GM23338 (cell line): Measurements from ENCODE around the gene MAP2K3. TPM values are rescaled to one million over a fixed set of nuclear protein-coding genes. Genes with fewer than 3 reads are reported as not detected.
A peak's percentile ranks its signal among the peaks of the same experiment; 100 is the strongest.

Experiments used
- ATAC-seq: fragments of 200-7000 bp; cut with Tn5 transposase; 3 replicates; pipeline ENCODE4 v1.9.1; 2020
- DNase-seq: peaks from one replicate; pipeline ENCODE4 v3.0.0-alpha.2; 2015; ENCODE audit warnings: low spot score
- H2AFZ ChIP-seq: fragments of 200-600 bp; sonication (generic); 2 replicates; pipeline ENCODE4 v1.8.0; 2016; ENCODE audit warnings: antibody characterized with exemption, mild to moderate bottlenecking, moderate library complexity
- H3F3A ChIP-seq: fragments of 200-600 bp; sonication (generic); replicated peaks from 2 replicates; pipeline ENCODE4 v1.8.0; 2017; ENCODE audit warnings: antibody characterized with exemption, mixed run types, low read depth
- H3K27ac ChIP-seq: fragments of 200-600 bp; sonication (generic); 2 replicates; pipeline ENCODE4 v1.6.1; 2016; ENCODE audit warnings: low read depth
- H3K27me3 ChIP-seq: fragments of 200-600 bp; sonication (generic); 2 replicates; pipeline ENCODE4 v1.8.0; 2016; ENCODE audit warnings: mild to moderate bottlenecking, mixed run types, moderate library complexity; ENCODE audit not compliant: insufficient read depth
- H3K36me3 ChIP-seq: fragments of 200-600 bp; sonication (generic); 2 replicates; pipeline ENCODE4 v1.8.0; 2016; ENCODE audit warnings: mild to moderate bottlenecking; ENCODE audit not compliant: insufficient read depth
- H3K4me1 ChIP-seq: fragments of 200-600 bp; sonication (generic); 2 replicates; pipeline ENCODE4 v1.8.0; 2016; ENCODE audit warnings: mild to moderate bottlenecking, moderate library complexity; ENCODE audit not compliant: insufficient read depth
- H3K4me2 ChIP-seq: fragments of 200-600 bp; sonication (generic); 2 replicates; pipeline ENCODE4 v1.7.1; 2017; ENCODE audit warnings: mixed run types
- H3K4me3 ChIP-seq: fragments of 200-600 bp; sonication (generic); 2 replicates; pipeline ENCODE4 v1.6.1; 2016; ENCODE audit warnings: mixed run types
- H3K79me2 ChIP-seq: fragments of 200-600 bp; sonication (generic); replicated peaks from 2 replicates; pipeline ENCODE4 v1.8.0; 2017; ENCODE audit warnings: mild to moderate bottlenecking; ENCODE audit not compliant: insufficient read depth
- H3K9me2 ChIP-seq: fragments of 200-600 bp; sonication (generic); 2 replicates; pipeline ENCODE4 v1.8.0; 2017; ENCODE audit not compliant: insufficient read depth
- H4K20me1 ChIP-seq: fragments of 200-600 bp; sonication (generic); replicated peaks from 2 replicates; pipeline ENCODE4 v1.8.0; 2017; ENCODE audit warnings: mild to moderate bottlenecking; ENCODE audit not compliant: insufficient read depth
- H3K27ac Mint-ChIP-seq: 2 replicates; pipeline ENCODE4 v1.8.0; 2020; ENCODE audit warnings: inconsistent platforms, mild to moderate bottlenecking, moderate library complexity, mixed read lengths
- H3K27me3 Mint-ChIP-seq: 3 replicates; pipeline ENCODE4 v1.8.0; 2022; ENCODE audit warnings: low read depth, mild to moderate bottlenecking, moderate library complexity, mixed read lengths, inconsistent platforms; ENCODE audit not compliant: insufficient read depth, poor library complexity
- H3K36me3 Mint-ChIP-seq: 3 replicates; pipeline ENCODE4 v1.8.0; 2021; ENCODE audit warnings: low read depth, mild to moderate bottlenecking, inconsistent platforms, moderate library complexity, mixed read lengths
- H3K4me1 Mint-ChIP-seq: 3 replicates; pipeline ENCODE4 v1.8.0; 2020; ENCODE audit warnings: mild to moderate bottlenecking, inconsistent platforms, mixed read lengths
- H3K4me3 Mint-ChIP-seq: 3 replicates; pipeline ENCODE4 v1.8.0; 2021; ENCODE audit warnings: moderate library complexity, mild to moderate bottlenecking, inconsistent platforms, mixed read lengths
- H3K9me3 Mint-ChIP-seq: 3 replicates; pipeline ENCODE4 v1.8.0; 2020; ENCODE audit warnings: moderate library complexity, mild to moderate bottlenecking, inconsistent platforms, mixed read lengths
- EZH2phosphoT487 ChIP-seq: fragments of 200-600 bp; sonication (generic); IDR thresholded peaks from one replicate; pipeline ENCODE4 v1.8.1; 2018; ENCODE audit warnings: antibody characterized with exemption; ENCODE audit not compliant: unreplicated experiment
- JUNB ChIP-seq: IDR thresholded peaks from one replicate; pipeline ENCODE4 v1.6.1; 2016; ENCODE audit warnings: antibody characterized with exemption; ENCODE audit not compliant: unreplicated experiment
- NANOG ChIP-seq: IDR thresholded peaks from 2 replicates; pipeline ENCODE4 v1.6.1; 2016; ENCODE audit warnings: antibody characterized with exemption, borderline replicate concordance
- ZNF114 ChIP-seq: fragments of 250-450 bp; sonication (Bioruptor Pico); IDR thresholded peaks from 2 replicates; pipeline ENCODE4 v1.5.0; 2020; ENCODE audit warnings: mild to moderate bottlenecking, moderate library complexity
- polyA plus RNA-seq: library from polyadenylated mRNA; unstranded; fragments of >200 nt; fragmentation: Nextera tagmentation; extraction: Ambion mirVana; gene quantifications from 2 replicates; pipeline ENCODE4 v1.2.1, GENCODE V29; 2016
- total RNA-seq: library from RNA; depleted of rRNA; stranded (reverse); fragments of >200 nt; shearing (Covaris generic); gene quantifications from 2 replicates; pipeline ENCODE4 v1.2.3, GENCODE V29; 2014
- TF ChIP-seq, protein P1 (sequence below): fragments of 250-450 bp; sonication (Bioruptor Pico); IDR thresholded peaks from 2 replicates; pipeline ENCODE4 v1.5.0; 2020; ENCODE audit warnings: mild to moderate bottlenecking, moderate library complexity
- TF ChIP-seq, protein P2 (sequence below), 2 experiments: fragments of 200-600 bp in 1 of 2; sonication (generic) in 1 of 2; conservative IDR thresholded peaks; 2 replicates each; pipeline versions ENCODE4 v1.5.1 to v1.6.1; 2016 to 2017; ENCODE audit warnings: antibody characterized with exemption in 2 of 2, low read depth in 2 of 2, mild to moderate bottlenecking in 2 of 2, moderate library complexity in 1 of 2

The MAP2K3 gene
- total and polyA plus RNA-seq, 2 experiments from 2014 or later: 28.5 to 31.7 TPM

GRCh38 chr17:21289175-21289901, 4.8 kb downstream of the MAP2K3 start:
- no peak overlapping the region for H2AFZ ChIP-seq
- Mint-ChIP-seq H3K4me3 (no peak overlapping the region), H3K4me1 (peaks cover 17% of the 10 kb centered on the region), H3K27ac (no peak overlapping the region), H3K27me3 (peaks cover 18% of the 10 kb centered on the region), H3K36me3 (peaks cover 11% of the 10 kb centered on the region), H3K9me3 (peaks cover 36% of the 10 kb centered on the region)
- no peaks in the 10 kb centered on the region; the same call in 1 of the 2 replicates for H3K36me3 ChIP-seq
- no peaks in the 10 kb centered on the region for H3K9me2 ChIP-seq
- ATAC-seq (no peak), DNase-seq (no peak)
- peaks cover 10% of the 10 kb centered on the region for H3K4me1 ChIP-seq
- H3K4me2 ChIP-seq: no peak overlapping the region
- H4K20me1 ChIP-seq: peaks cover 10% of the 10 kb centered on the region
- no peak overlapping the region for H3K27ac ChIP-seq
- H3K4me3 ChIP-seq: no peak overlapping the region
- no peaks in the 10 kb centered on the region for H3K27me3 ChIP-seq
- TF ChIP-seq ZNF114: no peak
- TF ChIP-seq EZH2phosphoT487: no peak
- no peak for TF ChIP-seq JUNB
- TF ChIP-seq, protein P1, sequence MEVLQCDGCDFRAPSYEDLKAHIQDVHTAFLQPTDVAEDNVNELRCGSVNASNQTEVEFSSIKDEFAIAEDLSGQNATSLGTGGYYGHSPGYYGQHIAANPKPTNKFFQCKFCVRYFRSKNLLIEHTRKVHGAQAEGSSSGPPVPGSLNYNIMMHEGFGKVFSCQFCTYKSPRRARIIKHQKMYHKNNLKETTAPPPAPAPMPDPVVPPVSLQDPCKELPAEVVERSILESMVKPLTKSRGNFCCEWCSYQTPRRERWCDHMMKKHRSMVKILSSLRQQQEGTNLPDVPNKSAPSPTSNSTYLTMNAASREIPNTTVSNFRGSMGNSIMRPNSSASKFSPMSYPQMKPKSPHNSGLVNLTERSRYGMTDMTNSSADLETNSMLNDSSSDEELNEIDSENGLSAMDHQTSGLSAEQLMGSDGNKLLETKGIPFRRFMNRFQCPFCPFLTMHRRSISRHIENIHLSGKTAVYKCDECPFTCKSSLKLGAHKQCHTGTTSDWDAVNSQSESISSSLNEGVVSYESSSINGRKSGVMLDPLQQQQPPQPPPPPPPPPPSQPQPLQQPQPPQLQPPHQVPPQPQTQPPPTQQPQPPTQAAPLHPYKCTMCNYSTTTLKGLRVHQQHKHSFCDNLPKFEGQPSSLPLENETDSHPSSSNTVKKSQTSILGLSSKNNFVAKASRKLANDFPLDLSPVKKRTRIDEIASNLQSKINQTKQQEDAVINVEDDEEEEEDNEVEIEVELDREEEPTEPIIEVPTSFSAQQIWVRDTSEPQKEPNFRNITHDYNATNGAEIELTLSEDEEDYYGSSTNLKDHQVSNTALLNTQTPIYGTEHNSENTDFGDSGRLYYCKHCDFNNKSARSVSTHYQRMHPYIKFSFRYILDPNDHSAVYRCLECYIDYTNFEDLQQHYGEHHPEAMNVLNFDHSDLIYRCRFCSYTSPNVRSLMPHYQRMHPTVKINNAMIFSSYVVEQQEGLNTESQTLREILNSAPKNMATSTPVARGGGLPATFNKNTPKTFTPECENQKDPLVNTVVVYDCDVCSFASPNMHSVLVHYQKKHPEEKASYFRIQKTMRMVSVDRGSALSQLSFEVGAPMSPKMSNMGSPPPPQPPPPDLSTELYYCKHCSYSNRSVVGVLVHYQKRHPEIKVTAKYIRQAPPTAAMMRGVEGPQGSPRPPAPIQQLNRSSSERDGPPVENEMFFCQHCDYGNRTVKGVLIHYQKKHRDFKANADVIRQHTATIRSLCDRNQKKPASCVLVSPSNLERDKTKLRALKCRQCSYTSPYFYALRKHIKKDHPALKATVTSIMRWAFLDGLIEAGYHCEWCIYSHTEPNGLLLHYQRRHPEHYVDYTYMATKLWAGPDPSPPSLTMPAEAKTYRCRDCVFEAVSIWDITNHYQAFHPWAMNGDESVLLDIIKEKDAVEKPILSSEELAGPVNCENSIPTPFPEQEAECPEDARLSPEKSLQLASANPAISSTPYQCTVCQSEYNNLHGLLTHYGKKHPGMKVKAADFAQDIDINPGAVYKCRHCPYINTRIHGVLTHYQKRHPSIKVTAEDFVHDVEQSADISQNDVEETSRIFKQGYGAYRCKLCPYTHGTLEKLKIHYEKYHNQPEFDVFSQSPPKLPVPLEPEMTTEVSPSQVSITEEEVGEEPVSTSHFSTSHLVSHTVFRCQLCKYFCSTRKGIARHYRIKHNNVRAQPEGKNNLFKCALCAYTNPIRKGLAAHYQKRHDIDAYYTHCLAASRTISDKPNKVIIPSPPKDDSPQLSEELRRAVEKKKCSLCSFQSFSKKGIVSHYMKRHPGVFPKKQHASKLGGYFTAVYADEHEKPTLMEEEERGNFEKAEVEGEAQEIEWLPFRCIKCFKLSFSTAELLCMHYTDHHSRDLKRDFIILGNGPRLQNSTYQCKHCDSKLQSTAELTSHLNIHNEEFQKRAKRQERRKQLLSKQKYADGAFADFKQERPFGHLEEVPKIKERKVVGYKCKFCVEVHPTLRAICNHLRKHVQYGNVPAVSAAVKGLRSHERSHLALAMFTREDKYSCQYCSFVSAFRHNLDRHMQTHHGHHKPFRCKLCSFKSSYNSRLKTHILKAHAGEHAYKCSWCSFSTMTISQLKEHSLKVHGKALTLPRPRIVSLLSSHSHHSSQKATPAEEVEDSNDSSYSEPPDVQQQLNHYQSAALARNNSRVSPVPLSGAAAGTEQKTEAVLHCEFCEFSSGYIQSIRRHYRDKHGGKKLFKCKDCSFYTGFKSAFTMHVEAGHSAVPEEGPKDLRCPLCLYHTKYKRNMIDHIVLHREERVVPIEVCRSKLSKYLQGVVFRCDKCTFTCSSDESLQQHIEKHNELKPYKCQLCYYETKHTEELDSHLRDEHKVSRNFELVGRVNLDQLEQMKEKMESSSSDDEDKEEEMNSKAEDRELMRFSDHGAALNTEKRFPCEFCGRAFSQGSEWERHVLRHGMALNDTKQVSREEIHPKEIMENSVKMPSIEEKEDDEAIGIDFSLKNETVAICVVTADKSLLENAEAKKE (CRISPR knock-in tag): no peak
- no peaks in the 10 kb centered on the region for H3F3A ChIP-seq
- H3K79me2 ChIP-seq: peaks cover 55% of the 10 kb centered on the region

- H3K36me3 ChIP-seq: no peaks in the 10 kb centered on the region; the same call in 1 of the 2 replicates
- no peak overlapping the region for H3K4me3 Mint-ChIP-seq
- H3K79me2 ChIP-seq: peaks cover 58% of the 10 kb centered on the region
- no peak overlapping the region for H2AFZ ChIP-seq
- H3K4me1 Mint-ChIP-seq: peaks cover 17% of the 10 kb centered on the region
- H3K27me3 ChIP-seq: no peaks in the 10 kb centered on the region
- H3K27ac Mint-ChIP-seq: no peak overlapping the region
- H3K4me2 ChIP-seq: no peak overlapping the region
- TF ChIP-seq, protein P2, sequence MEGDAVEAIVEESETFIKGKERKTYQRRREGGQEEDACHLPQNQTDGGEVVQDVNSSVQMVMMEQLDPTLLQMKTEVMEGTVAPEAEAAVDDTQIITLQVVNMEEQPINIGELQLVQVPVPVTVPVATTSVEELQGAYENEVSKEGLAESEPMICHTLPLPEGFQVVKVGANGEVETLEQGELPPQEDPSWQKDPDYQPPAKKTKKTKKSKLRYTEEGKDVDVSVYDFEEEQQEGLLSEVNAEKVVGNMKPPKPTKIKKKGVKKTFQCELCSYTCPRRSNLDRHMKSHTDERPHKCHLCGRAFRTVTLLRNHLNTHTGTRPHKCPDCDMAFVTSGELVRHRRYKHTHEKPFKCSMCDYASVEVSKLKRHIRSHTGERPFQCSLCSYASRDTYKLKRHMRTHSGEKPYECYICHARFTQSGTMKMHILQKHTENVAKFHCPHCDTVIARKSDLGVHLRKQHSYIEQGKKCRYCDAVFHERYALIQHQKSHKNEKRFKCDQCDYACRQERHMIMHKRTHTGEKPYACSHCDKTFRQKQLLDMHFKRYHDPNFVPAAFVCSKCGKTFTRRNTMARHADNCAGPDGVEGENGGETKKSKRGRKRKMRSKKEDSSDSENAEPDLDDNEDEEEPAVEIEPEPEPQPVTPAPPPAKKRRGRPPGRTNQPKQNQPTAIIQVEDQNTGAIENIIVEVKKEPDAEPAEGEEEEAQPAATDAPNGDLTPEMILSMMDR (conservative IDR thresholded peaks at IDR 0.05; ENCODE audit: low read depth in 2 of 2): peak; percentile 12 to 37; a peak in 2 of 4 replicates
- no peak for TF ChIP-seq NANOG
- peaks cover 10% of the 10 kb centered on the region for H3K4me1 ChIP-seq
- ATAC-seq: no peak
- peaks cover 43% of the 10 kb centered on the region for H3K9me3 Mint-ChIP-seq
- peaks cover 16% of the 10 kb centered on the region for H3K36me3 Mint-ChIP-seq
- H3K9me2 ChIP-seq: no peaks in the 10 kb centered on the region
- no peak for DNase-seq
- peaks cover 23% of the 10 kb centered on the region for H3K27me3 Mint-ChIP-seq
- H3K27ac ChIP-seq: no peak overlapping the region
- peaks cover 10% of the 10 kb centered on the region for H4K20me1 ChIP-seq
- no peak overlapping the region for H3K4me3 ChIP-seq
- H3F3A ChIP-seq: no peaks in the 10 kb centered on the region
These were observed 5.5 kb downstream of the MAP2K3 start for GRCh38 chr17:21289902-21290571.
